Breast epithelium (tissue), 4 donors: ENCODE measurements around the gene CCL3. TPM values are rescaled to one million over a fixed set of nuclear protein-coding genes. Genes with fewer than 3 reads are reported as not detected.

ENCODE experiments used
- DNase-seq, 2 donors: peaks; one replicate each; pipeline ENCODE4 v3.0.0-alpha.2; 2019; ENCODE audit warnings: low spot score in 2 of 2
- H3K27ac ChIP-seq, 2 donors: fragments of 200-600 bp; sonication (generic) in 1 of 2; one replicate each; pipeline ENCODE4 v1.5.1; 2016 to 2019; ENCODE audit warnings: mild to moderate bottlenecking in 1 of 2
- H3K27me3 ChIP-seq, 2 donors: fragments of 200-600 bp; sonication (generic) in 1 of 2; one replicate each; pipeline versions ENCODE4 v1.5.1 to v1.6.0; 2017 to 2019; ENCODE audit warnings: control low read depth in 1 of 2, mild to moderate bottlenecking in 1 of 2
- H3K36me3 ChIP-seq: fragments of 200-600 bp; one replicate; pipeline ENCODE4 v1.5.1; 2019
- H3K4me1 ChIP-seq, 2 donors: fragments of 200-600 bp; sonication (generic); one replicate each; pipeline ENCODE4 v1.5.1; 2016 to 2019; ENCODE audit warnings: control low read depth in 1 of 2
- H3K4me3 ChIP-seq, 3 donors: fragments of 200-600 bp; sonication (generic); 1 replicate in 2 of 3; 2 replicates in 1 of 3; pipeline ENCODE4 v1.5.1; 2016 to 2019; ENCODE audit warnings: mild to moderate bottlenecking in 3 of 3, moderate library complexity in 2 of 3
- H3K9me3 ChIP-seq, 2 donors: fragments of 200-600 bp; sonication (generic) in 1 of 2; one replicate each; pipeline ENCODE4 v1.5.1; 2016 to 2019; ENCODE audit warnings: control low read depth in 1 of 2
- POLR2A ChIP-seq: fragments of 450-650 bp; IDR thresholded peaks from one replicate; pipeline ENCODE4 v1.6.1; 2016; ENCODE audit warnings: antibody characterized with exemption, mild to moderate bottlenecking, moderate library complexity
- POLR2AphosphoS5 ChIP-seq, 3 donors: sonication (generic); formaldehyde crosslinking; IDR thresholded peaks; one replicate each; pipeline ENCODE4 v1.6.1; 2017; ENCODE audit warnings: antibody characterized with exemption in 3 of 3
- intact Hi-C: fragments of 100-400 bp; cut with DNase I; formaldehyde crosslinking; loops from one replicate; pipeline ENCODE4 v1.15.1; 2023; ENCODE audit warnings: low total_unique reads
- total RNA-seq, 3 donors: library from RNA; depleted of rRNA; stranded (reverse); fragments of >200 nt; gene quantifications; one replicate each; pipeline ENCODE4 v1.1.0, GENCODE V29; 2016
- TF ChIP-seq, protein P1 (sequence below), 3 donors: fragments of 450-650 bp; IDR thresholded peaks; one replicate each; pipeline ENCODE4 v1.5.1; 2016 to 2017; ENCODE audit warnings: antibody characterized with exemption in 3 of 3, mild to moderate bottlenecking in 3 of 3, moderate library complexity in 3 of 3

The CCL3 gene
- total RNA-seq, 3 donors from 2014 or later = 0.96 to 10.8 TPM; not detected in 1

DNA sequence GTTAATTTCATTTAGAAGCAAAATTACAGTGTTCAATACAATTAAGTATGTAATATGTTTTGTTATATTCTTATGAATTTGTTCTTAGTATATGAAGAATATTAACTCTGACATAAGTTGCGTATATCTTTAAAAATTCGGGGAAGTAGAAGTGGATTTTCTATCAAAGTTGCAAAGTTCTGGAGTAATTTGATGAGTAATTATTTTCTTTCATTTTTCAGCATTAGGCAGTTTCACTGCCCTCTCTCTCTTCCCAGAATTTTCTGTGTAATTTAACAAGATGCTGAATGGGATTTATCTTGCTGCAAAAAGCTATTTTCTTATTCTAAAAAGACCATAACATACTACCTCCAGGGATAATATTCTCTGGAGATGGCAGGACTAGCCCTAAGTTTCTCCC, 34.8 kb downstream of the CCL3 start:
- H3K27me3 ChIP-seq = no peaks in the 10 kb centered on the region
- H3K27ac ChIP-seq = no peak overlapping the region
- intact Hi-C loops = no loop called here
- DNase-seq = no peak
- H3K4me1 ChIP-seq = no peaks in the 10 kb centered on the region
- no peak overlapping the region for H3K4me3 ChIP-seq
- TF ChIP-seq POLR2A (no peak), POLR2AphosphoS5 (IDR thresholded peaks at IDR 0.05) (no peak)
- TF ChIP-seq, protein P1, sequence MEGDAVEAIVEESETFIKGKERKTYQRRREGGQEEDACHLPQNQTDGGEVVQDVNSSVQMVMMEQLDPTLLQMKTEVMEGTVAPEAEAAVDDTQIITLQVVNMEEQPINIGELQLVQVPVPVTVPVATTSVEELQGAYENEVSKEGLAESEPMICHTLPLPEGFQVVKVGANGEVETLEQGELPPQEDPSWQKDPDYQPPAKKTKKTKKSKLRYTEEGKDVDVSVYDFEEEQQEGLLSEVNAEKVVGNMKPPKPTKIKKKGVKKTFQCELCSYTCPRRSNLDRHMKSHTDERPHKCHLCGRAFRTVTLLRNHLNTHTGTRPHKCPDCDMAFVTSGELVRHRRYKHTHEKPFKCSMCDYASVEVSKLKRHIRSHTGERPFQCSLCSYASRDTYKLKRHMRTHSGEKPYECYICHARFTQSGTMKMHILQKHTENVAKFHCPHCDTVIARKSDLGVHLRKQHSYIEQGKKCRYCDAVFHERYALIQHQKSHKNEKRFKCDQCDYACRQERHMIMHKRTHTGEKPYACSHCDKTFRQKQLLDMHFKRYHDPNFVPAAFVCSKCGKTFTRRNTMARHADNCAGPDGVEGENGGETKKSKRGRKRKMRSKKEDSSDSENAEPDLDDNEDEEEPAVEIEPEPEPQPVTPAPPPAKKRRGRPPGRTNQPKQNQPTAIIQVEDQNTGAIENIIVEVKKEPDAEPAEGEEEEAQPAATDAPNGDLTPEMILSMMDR (IDR thresholded peaks at IDR 0.05) = no peak
- H3K9me3 ChIP-seq = peaks cover 0 to 2% of the 10 kb centered on the region in 2 donors
- H3K36me3 ChIP-seq = no peaks in the 10 kb centered on the region

DNA sequence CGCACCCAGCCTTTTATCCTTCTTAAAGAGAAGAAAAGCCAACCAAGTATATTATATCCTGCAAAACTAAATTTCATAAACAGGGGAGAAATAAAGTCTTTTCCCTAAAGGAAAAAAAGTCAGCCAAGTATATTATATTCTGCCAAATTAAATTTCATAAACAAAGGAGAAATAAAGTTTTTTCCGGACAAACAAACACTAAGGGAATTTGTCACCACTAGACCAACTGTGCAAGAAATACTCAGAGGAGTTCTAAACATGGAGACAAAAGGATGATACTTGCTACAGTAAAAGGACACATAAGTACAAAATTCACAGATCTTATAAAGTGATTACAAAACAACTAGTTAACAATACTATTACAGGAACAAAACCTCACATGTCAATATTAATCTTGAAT, 40.3 kb downstream of the CCL3 start:
- TF ChIP-seq POLR2A (no peak), POLR2AphosphoS5 (IDR thresholded peaks at IDR 0.05) (no peak)
- TF ChIP-seq, protein P1 (IDR thresholded peaks at IDR 0.05) = no peak
- no peak for DNase-seq
- peaks cover 0 to 3% of the 10 kb centered on the region in 2 donors for H3K27me3 ChIP-seq
- H3K9me3 ChIP-seq = peaks cover 9 to 26% of the 10 kb centered on the region in 2 donors
- no peak overlapping the region for H3K4me3 ChIP-seq
- H3K27ac ChIP-seq = no peak overlapping the region
- H3K4me1 ChIP-seq = no peaks in the 10 kb centered on the region
- intact Hi-C loops = no loop called here
- H3K36me3 ChIP-seq = no peaks in the 10 kb centered on the region

DNA sequence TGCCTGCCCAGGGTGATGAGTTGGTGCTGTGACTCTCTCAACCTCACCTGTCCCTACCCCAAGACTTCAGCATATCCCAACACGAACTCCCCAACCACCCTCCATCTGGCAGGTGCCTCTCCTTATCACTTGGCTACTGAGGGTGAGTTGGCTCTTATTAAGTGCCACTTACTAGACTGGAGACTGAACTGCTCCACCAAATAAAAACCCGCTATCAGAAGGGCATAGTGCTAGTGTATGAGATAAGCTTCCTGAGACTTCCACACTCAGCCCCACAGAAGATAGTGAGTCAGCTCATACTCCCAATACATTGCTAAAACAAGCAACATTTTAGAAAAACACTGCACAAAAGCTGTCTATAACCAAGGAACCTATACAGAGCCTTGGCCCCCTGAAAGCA, 41.9 kb downstream of the CCL3 start:
- Histone ChIP-seq H3K36me3 (no peaks in the 10 kb centered on the region), H3K4me3 (no peak overlapping the region), H3K4me1 (no peaks in the 10 kb centered on the region), H3K9me3 (peaks cover 9 to 26% of the 10 kb centered on the region in 2 donors), H3K27me3 (peaks cover 0 to 3% of the 10 kb centered on the region in 2 donors), H3K27ac (no peak overlapping the region)
- TF ChIP-seq POLR2A (no peak), POLR2AphosphoS5 (IDR thresholded peaks at IDR 0.05) (no peak)
- TF ChIP-seq, protein P1 (IDR thresholded peaks at IDR 0.05) = no peak
- DNase-seq = no peak
- intact Hi-C loops = no loop called here

Other genes with a start within 250 kb of the CCL3 start
- gene HEATR9, start 221.3 kb downstream of the CCL3 start, total RNA-seq = under 1 TPM in 1 of 3 donors, not detected in 2; 0.16 TPM
- 1 to 10 TPM; 3.5 to 7.6 (median 4.6) TPM for gene CCL5, start 209.8 kb downstream of the CCL3 start, total RNA-seq
- gene RDM1, start 159.4 kb downstream of the CCL3 start, total RNA-seq = not detected
- gene LYZL6, start 146.4 kb downstream of the CCL3 start, total RNA-seq = not detected
- under 1 TPM in 1 of 3 donors, not detected in 2; 0.48 TPM for gene CCL16, start 108.6 kb downstream of the CCL3 start, total RNA-seq
- 10 to 100 TPM; 12.4 to 54.1 (median 31.5) TPM for gene CCL14, start 103.4 kb downstream of the CCL3 start, total RNA-seq
- not detected for gene CCL15, start 88.6 kb downstream of the CCL3 start, total RNA-seq
- gene CCL23, start 72.2 kb downstream of the CCL3 start, total RNA-seq = 1 to 10 TPM; 1.3 to 2.7 (median 1.9) TPM
- gene CCL18, start 25.9 kb downstream of the CCL3 start, total RNA-seq = 100 to 1,000 TPM in 1 of 3 donors, 1 to 10 TPM in 1, not detected in 1; 1.3 to 116 TPM
- 10 to 100 TPM in 1 of 3 donors, 1 to 10 TPM in 2; 2.6 to 12.0 (median 5.2) TPM for gene CCL4, start 13.7 kb upstream of the CCL3 start, total RNA-seq
- gene TBC1D3B, start 86.5 kb upstream of the CCL3 start, total RNA-seq = 1 to 10 TPM; 1.9 to 7.6 (median 5.2) TPM
- 1 to 10 TPM in 1 of 3 donors, not detected in 2; 5.0 TPM for gene CCL3L1, start 106.6 kb upstream of the CCL3 start, total RNA-seq
- 1 to 10 TPM in 1 of 3 donors, under 1 TPM in 1, not detected in 1; 0.33 to 6.1 TPM for gene CCL4L2, start 120.9 kb upstream of the CCL3 start, total RNA-seq
- gene TBC1D3I, start 174.4 kb upstream of the CCL3 start, total RNA-seq = under 1 TPM in 1 of 3 donors, not detected in 2; 0.64 TPM
- gene TBC1D3G, start 233.7 kb upstream of the CCL3 start, total RNA-seq = 1 to 10 TPM in 1 of 3 donors, not detected in 2; 2.1 TPM